SK-N-SH (cell line): Measurements from ENCODE around the gene SMLR1. TPM values are rescaled to one million over a fixed set of nuclear protein-coding genes. Genes with fewer than 3 reads are reported as not detected.

Experiments
- CTCF ChIA-PET: fragments of 300-600, 350-600 bp; formaldehyde crosslinking; extraction: SDS; loops from one replicate; lab custom pipeline; 2021; lab: Yijun Ruan, JAX
- POLR2A ChIA-PET: fragments of 350-600 bp; sonication (Branson Sonifier 250); formaldehyde crosslinking; extraction: SDS; loops from one replicate; lab custom pipeline; 2020; ENCODE audit warnings: antibody characterized with exemption, inconsistent platforms; lab: Yijun Ruan, JAX
- DNase-seq: peaks from one replicate; pipeline ENCODE4 v3.0.0; 2012
- H2AFZ ChIP-seq: fragments of 200-600 bp; sonication (generic); 2 replicates; pipeline ENCODE4 v1.8.1; 2016; ENCODE audit warnings: antibody characterized with exemption, mild to moderate bottlenecking, low read depth
- H3F3A ChIP-seq: fragments of 200-600 bp; sonication (generic); replicated peaks from 2 replicates; pipeline ENCODE3; 2016; ENCODE audit warnings: antibody characterized with exemption, mild to moderate bottlenecking; ENCODE audit not compliant: insufficient read depth
- H3K27ac ChIP-seq, 2 experiments: fragments of 200-500 bp in 1 of 2; fragments of 200-600 bp in 1 of 2; sonication (Bioruptor generic) in 1 of 2; sonication (generic), shearing (Covaris generic) in 1 of 2; 2 replicates each; pipeline versions ENCODE4 v1.5.1 to v1.6.1; 2014 to 2016; ENCODE audit warnings: low read depth in 2 of 2, inconsistent platforms in 1 of 2, low read length in 1 of 2, mild to moderate bottlenecking in 1 of 2, mixed read lengths in 1 of 2
- H3K27me3 ChIP-seq: fragments of 200-600 bp; sonication (generic), shearing (Covaris generic); 2 replicates; pipeline ENCODE4 v1.6.1; 2016; ENCODE audit warnings: mixed run types; ENCODE audit not compliant: insufficient read depth
- H3K36me3 ChIP-seq, 2 experiments: fragments of 200-500 bp in 1 of 2; fragments of 200-600 bp in 1 of 2; sonication (Bioruptor generic) in 1 of 2; sonication (generic) in 1 of 2; replicated peaks in 1 of 2; 2 replicates each; pipeline versions ENCODE3 to v1.5.1; 2014 to 2016; ENCODE audit warnings: low read length in 1 of 2, mild to moderate bottlenecking in 1 of 2; ENCODE audit not compliant: insufficient read depth in 2 of 2, control insufficient read depth in 1 of 2
- H3K4me1 ChIP-seq, 2 experiments: fragments of 200-500 bp in 1 of 2; fragments of 200-600 bp in 1 of 2; sonication (Bioruptor generic) in 1 of 2; sonication (generic), shearing (Covaris generic) in 1 of 2; 2 replicates each; pipeline versions ENCODE4 v1.5.1 to v1.6.1; 2014 to 2016; ENCODE audit warnings: low read depth in 1 of 2, low read length in 1 of 2, mixed run types in 1 of 2; ENCODE audit not compliant: insufficient read depth in 2 of 2, control insufficient read depth in 1 of 2
- H3K4me2 ChIP-seq: fragments of 200-600 bp; sonication (generic), shearing (Covaris generic); 2 replicates; pipeline ENCODE4 v1.6.1; 2017; ENCODE audit warnings: mixed run types
- H3K4me3 ChIP-seq, 2 experiments: fragments of 200-500 bp in 1 of 2; fragments of 200-600 bp in 1 of 2; sonication (Bioruptor generic) in 1 of 2; sonication (generic), shearing (Covaris generic) in 1 of 2; 2 replicates each; pipeline versions ENCODE4 v1.5.1 to v1.8.1; 2014 to 2016; ENCODE audit warnings: low read depth in 2 of 2, inconsistent platforms in 1 of 2, low read length in 1 of 2, mild to moderate bottlenecking in 1 of 2, mixed read lengths in 1 of 2, moderate library complexity in 1 of 2
- H3K79me2 ChIP-seq: fragments of 200-600 bp; sonication (generic); 2 replicates; pipeline ENCODE4 v1.8.1; 2017; ENCODE audit warnings: mild to moderate bottlenecking; ENCODE audit not compliant: insufficient read depth
- H3K9ac ChIP-seq: fragments of 200-600 bp; sonication (generic); 2 replicates; pipeline ENCODE4 v1.6.1; 2017; ENCODE audit warnings: mixed run types
- H3K9me2 ChIP-seq: fragments of 200-600 bp; sonication (generic); 2 replicates; pipeline ENCODE4 v1.6.1; 2017; ENCODE audit warnings: mixed run types
- H3K9me3 ChIP-seq: fragments of 200-600 bp; sonication (generic); 2 replicates; pipeline ENCODE4 v1.6.1; 2017; ENCODE audit warnings: mixed run types, mild to moderate bottlenecking, moderate library complexity
- H4K20me1 ChIP-seq: fragments of 200-600 bp; sonication (generic); 2 replicates; pipeline ENCODE4 v1.6.1; 2017; ENCODE audit warnings: mild to moderate bottlenecking, mixed run types; ENCODE audit not compliant: insufficient read depth
- CHD2 ChIP-seq: fragments of 150-350 bp; IDR thresholded peaks from 2 replicates; pipeline ENCODE4 v1.6.1; 2018; ENCODE audit warnings: low read length; ENCODE audit not compliant: partially characterized antibody
- ELF1 ChIP-seq: IDR thresholded peaks from 2 replicates; pipeline ENCODE4 v1.4.0; 2012
- EZH2phosphoT487 ChIP-seq: fragments of 200-600 bp; sonication (generic); IDR thresholded peaks from 2 replicates; pipeline ENCODE4 v1.6.1; 2017; ENCODE audit warnings: low read depth, mixed run types, mild to moderate bottlenecking, antibody characterized with exemption, moderate library complexity, borderline replicate concordance
- GABPA ChIP-seq: IDR thresholded peaks from 2 replicates; pipeline ENCODE4 v1.4.0; 2012; ENCODE audit warnings: low read depth, mild to moderate bottlenecking
- GATA2 ChIP-seq: sonication (generic); formaldehyde crosslinking; IDR thresholded peaks from 2 replicates; pipeline ENCODE4 v1.5.0; 2020; ENCODE audit warnings: mild to moderate bottlenecking, missing genetic modification reagents
- JUND ChIP-seq: IDR thresholded peaks from 2 replicates; pipeline ENCODE4 v1.4.0; 2012
- MEF2A ChIP-seq: IDR thresholded peaks from 2 replicates; pipeline ENCODE4 v1.4.0; 2012; ENCODE audit warnings: low read depth, borderline replicate concordance
- NFIC ChIP-seq: IDR thresholded peaks from 2 replicates; pipeline ENCODE4 v1.4.0; 2012; ENCODE audit warnings: borderline replicate concordance
- RAD21 ChIP-seq: IDR thresholded peaks from 2 replicates; pipeline ENCODE4 v1.6.1; 2012; ENCODE audit warnings: mild to moderate bottlenecking, low read length
- RCOR1 ChIP-seq: fragments of 150-350 bp; IDR thresholded peaks from 2 replicates; pipeline ENCODE4 v1.6.1; 2017; ENCODE audit warnings: antibody characterized with exemption, low read length
- SMC3 ChIP-seq: IDR thresholded peaks from 2 replicates; pipeline ENCODE4 v1.6.1; 2012; ENCODE audit warnings: low read depth, low read length, improper control_type of control experiment
- TCF12 ChIP-seq: IDR thresholded peaks from 2 replicates; pipeline ENCODE4 v1.4.0; 2012
- TEAD4 ChIP-seq: IDR thresholded peaks from 2 replicates; pipeline ENCODE4 v1.4.0; 2012; ENCODE audit warnings: mild to moderate bottlenecking, borderline replicate concordance; ENCODE audit not compliant: insufficient read depth
- YY1 ChIP-seq: IDR thresholded peaks from 2 replicates; pipeline ENCODE4 v1.4.0; 2012; ENCODE audit warnings: low read depth, mild to moderate bottlenecking
- WGBS: methylation state at CpG from one replicate; pipeline ENCODE4 v1.1.6; 2017; ENCODE audit warnings: low lambda C conversion rate; 5-methylcytosine and 5-hydroxymethylcytosine counted together
- polyA plus RNA-seq, 3 experiments: library from polyadenylated mRNA; depleted of rRNA; stranded (reverse); fragments of >200 nt; gene quantifications; 2 replicates each; pipeline ENCODE4 v1.2.3, GENCODE V29; 2012
- TF ChIP-seq, protein P1 (sequence below): IDR thresholded peaks from 2 replicates; pipeline ENCODE4 v1.4.0; 2012; ENCODE audit warnings: low read depth
- TF ChIP-seq, protein P2 (sequence below): IDR thresholded peaks from 2 replicates; pipeline ENCODE4; 2012
- TF ChIP-seq, protein P3 (sequence below): fragments of 150-350 bp; IDR thresholded peaks from 2 replicates; pipeline ENCODE4 v1.6.1; 2016; ENCODE audit warnings: mild to moderate bottlenecking, low read depth, low read length
- TF ChIP-seq, protein P4 (sequence below): IDR thresholded peaks from 2 replicates; pipeline ENCODE4 v1.6.1; 2012; ENCODE audit warnings: mild to moderate bottlenecking, low read depth, low read length, moderate library complexity

Gene SMLR1
- 0.03 TPM in 1 of 2 replicates, not detected in the other for polyA plus RNA-seq (2012; rRNA removed)
- polyA plus RNA-seq (2012; cell fraction: cytosol; rRNA removed) = not detected in 2 replicates
- polyA plus RNA-seq (2012; cell fraction: nucleus; rRNA removed) = 0.01 TPM in 1 of 2 replicates, not detected in the other

DNA sequence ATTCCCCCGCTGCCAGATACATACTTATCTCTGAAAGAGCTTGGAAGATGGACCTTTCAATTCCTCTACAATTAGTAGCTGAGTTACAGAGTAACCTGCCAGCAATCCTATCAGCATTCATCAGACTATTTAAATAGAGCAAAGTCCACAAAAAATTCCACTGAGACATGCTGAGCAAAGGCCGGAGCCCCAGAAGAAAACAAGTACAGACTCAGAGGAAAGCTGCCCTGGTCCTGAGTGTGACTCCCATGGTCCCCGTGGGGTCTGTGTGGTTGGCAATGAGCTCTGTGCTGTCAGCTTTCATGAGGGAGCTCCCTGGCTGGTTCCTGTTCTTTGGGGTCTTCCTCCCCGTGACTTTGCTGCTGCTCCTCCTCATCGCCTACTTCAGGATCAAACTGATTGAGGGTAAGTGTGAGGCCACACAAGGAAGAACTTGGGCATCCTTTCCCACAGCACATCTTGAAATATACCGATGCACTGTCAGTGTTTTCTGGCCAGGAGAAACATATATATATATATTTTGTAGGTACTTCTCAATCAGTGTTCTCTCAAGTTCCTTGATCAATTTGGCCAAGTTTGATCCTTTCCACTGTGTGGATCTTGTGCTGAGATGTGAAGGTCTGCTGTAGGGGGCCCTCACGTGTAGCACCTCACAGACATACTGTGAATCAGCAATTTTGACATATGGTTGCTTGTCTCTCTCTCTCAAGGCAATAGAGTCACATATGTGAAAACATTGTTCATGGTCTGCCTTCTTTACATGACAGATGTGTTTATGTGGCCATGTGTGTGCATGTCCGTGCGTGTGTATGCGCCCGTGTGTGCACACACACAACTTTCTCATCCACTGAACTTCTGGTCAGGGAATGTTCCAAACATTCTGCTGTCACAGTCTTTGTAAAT lies at the start of gene SMLR1:
Gene SMLR1 (plus strand): TSS at position 160 of the 903 bp plus-strand sequence. CDS start 8 bp downstream, at position 168.
- Histone ChIP-seq H3K4me1 (no peaks in the 10 kb centered on the region), H3K27ac (no peak within 1 kb of the TSS), H3K27me3 (no peaks in the 10 kb centered on the region)
- no peak for TF ChIP-seq SMC3
- TF ChIP-seq GATA2 (CRISPR knock-in tag) = no peak
- TF ChIP-seq RCOR1 = no peak
- TF ChIP-seq, protein P1, sequence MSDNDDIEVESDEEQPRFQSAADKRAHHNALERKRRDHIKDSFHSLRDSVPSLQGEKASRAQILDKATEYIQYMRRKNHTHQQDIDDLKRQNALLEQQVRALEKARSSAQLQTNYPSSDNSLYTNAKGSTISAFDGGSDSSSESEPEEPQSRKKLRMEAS = no peak
- TF ChIP-seq, protein P2, sequence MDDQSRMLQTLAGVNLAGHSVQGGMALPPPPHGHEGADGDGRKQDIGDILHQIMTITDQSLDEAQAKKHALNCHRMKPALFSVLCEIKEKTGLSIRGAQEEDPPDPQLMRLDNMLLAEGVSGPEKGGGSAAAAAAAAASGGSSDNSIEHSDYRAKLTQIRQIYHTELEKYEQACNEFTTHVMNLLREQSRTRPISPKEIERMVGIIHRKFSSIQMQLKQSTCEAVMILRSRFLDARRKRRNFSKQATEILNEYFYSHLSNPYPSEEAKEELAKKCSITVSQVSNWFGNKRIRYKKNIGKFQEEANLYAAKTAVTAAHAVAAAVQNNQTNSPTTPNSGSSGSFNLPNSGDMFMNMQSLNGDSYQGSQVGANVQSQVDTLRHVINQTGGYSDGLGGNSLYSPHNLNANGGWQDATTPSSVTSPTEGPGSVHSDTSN = no peak
- TF ChIP-seq GABPA = no peak
- no peak for TF ChIP-seq CHD2
- no peak for TF ChIP-seq EZH2phosphoT487
- TF ChIP-seq TCF12 = no peak
- no peak for TF ChIP-seq JUND
- no peak for TF ChIP-seq YY1
- TF ChIP-seq, protein P3, sequence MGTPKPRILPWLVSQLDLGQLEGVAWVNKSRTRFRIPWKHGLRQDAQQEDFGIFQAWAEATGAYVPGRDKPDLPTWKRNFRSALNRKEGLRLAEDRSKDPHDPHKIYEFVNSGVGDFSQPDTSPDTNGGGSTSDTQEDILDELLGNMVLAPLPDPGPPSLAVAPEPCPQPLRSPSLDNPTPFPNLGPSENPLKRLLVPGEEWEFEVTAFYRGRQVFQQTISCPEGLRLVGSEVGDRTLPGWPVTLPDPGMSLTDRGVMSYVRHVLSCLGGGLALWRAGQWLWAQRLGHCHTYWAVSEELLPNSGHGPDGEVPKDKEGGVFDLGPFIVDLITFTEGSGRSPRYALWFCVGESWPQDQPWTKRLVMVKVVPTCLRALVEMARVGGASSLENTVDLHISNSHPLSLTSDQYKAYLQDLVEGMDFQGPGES = no peak
- no peak for TF ChIP-seq MEF2A
- TF ChIP-seq, protein P4, sequence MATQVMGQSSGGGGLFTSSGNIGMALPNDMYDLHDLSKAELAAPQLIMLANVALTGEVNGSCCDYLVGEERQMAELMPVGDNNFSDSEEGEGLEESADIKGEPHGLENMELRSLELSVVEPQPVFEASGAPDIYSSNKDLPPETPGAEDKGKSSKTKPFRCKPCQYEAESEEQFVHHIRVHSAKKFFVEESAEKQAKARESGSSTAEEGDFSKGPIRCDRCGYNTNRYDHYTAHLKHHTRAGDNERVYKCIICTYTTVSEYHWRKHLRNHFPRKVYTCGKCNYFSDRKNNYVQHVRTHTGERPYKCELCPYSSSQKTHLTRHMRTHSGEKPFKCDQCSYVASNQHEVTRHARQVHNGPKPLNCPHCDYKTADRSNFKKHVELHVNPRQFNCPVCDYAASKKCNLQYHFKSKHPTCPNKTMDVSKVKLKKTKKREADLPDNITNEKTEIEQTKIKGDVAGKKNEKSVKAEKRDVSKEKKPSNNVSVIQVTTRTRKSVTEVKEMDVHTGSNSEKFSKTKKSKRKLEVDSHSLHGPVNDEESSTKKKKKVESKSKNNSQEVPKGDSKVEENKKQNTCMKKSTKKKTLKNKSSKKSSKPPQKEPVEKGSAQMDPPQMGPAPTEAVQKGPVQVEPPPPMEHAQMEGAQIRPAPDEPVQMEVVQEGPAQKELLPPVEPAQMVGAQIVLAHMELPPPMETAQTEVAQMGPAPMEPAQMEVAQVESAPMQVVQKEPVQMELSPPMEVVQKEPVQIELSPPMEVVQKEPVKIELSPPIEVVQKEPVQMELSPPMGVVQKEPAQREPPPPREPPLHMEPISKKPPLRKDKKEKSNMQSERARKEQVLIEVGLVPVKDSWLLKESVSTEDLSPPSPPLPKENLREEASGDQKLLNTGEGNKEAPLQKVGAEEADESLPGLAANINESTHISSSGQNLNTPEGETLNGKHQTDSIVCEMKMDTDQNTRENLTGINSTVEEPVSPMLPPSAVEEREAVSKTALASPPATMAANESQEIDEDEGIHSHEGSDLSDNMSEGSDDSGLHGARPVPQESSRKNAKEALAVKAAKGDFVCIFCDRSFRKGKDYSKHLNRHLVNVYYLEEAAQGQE = no peak
- no peak for TF ChIP-seq ELF1
- no peak for TF ChIP-seq NFIC
- no peak for TF ChIP-seq RAD21
- no peak for TF ChIP-seq TEAD4
- TF ChIP-seq, all 33 proteins: peak for 0
- H3K79me2 ChIP-seq = no peaks in the 10 kb centered on the region
- H2AFZ ChIP-seq = no peak within 1 kb of the TSS
- DNase-seq = no peak
- H3K4me3 ChIP-seq = no peak within 1 kb of the TSS
- no peaks in the 10 kb centered on the region for H3K9me3 ChIP-seq
- ChIA-PET CTCF (no interaction called here), POLR2A (no interaction called here)
- no peaks in the 10 kb centered on the region for H3K9me2 ChIP-seq
- H3K9ac ChIP-seq = no peak within 1 kb of the TSS
- no peaks in the 10 kb centered on the region for H3K36me3 ChIP-seq
- H3F3A ChIP-seq = no peaks in the 10 kb centered on the region
- 50% methylated on average over 10 of the region's 11 CpGs for WGBS
- no peaks in the 10 kb centered on the region for H4K20me1 ChIP-seq
- no peak within 1 kb of the TSS for H3K4me2 ChIP-seq
